ENCODE measurements around the gene TMEM271.

Gene TMEM271

GRCh38 chr4:616911-617643 lies 41.0 kb upstream of the TMEM271 start:
- DNase-seq (ENCODE audit: low read depth) = no peak
- TF ChIP-seq CTCF (IDR thresholded peaks at IDR 0.05; ENCODE audit: insufficient read depth, low read depth, low read length, missing control alignments) = no peak
- H3K4me3 ChIP-seq (ENCODE audit: low read depth, low read length) = no peak overlapping the region

GRCh38 chr4:616091-616490 lies 40.0 kb upstream of the TMEM271 start:
- TF ChIP-seq CTCF (IDR thresholded peaks at IDR 0.05; ENCODE audit: insufficient read depth, low read depth, low read length, missing control alignments) = no peak
- DNase-seq (ENCODE audit: low read depth) = no peak
- no peak overlapping the region for H3K4me3 ChIP-seq (ENCODE audit: low read depth, low read length)

GRCh38 chr4:613126-613525 lies 37.0 kb upstream of the TMEM271 start:
- no peak for TF ChIP-seq CTCF (IDR thresholded peaks at IDR 0.05; ENCODE audit: insufficient read depth, low read depth, low read length, missing control alignments)
- no peak for DNase-seq (ENCODE audit: low read depth)

GRCh38 chr4:612749-613125 lies 36.6 kb upstream of the TMEM271 start:
- DNase-seq (ENCODE audit: low read depth) = no peak
- no peak overlapping the region for H3K4me3 ChIP-seq (ENCODE audit: low read depth, low read length)
- no peak for TF ChIP-seq CTCF (IDR thresholded peaks at IDR 0.05; ENCODE audit: insufficient read depth, low read depth, low read length, missing control alignments)

More at GRCh38 chr4:613126-613525, 37.0 kb upstream of the TMEM271 start:
- H3K4me3 ChIP-seq (ENCODE audit: low read depth, low read length) = no peak overlapping the region

- H3K4me3 ChIP-seq (ENCODE audit: low read depth, low read length) = no peak overlapping the region
- no peak for TF ChIP-seq CTCF (IDR thresholded peaks at IDR 0.05; ENCODE audit: insufficient read depth, low read depth, low read length, missing control alignments)
- no peak for DNase-seq (ENCODE audit: low read depth)
Measured at GRCh38 chr4:612052-612748, 36.1 kb upstream of the TMEM271 start.

GRCh38 chr4:610411-611261 lies 34.5 kb upstream of the TMEM271 start:
- no peak for DNase-seq (ENCODE audit: low read depth)
- no peak for TF ChIP-seq CTCF (IDR thresholded peaks at IDR 0.05; ENCODE audit: insufficient read depth, low read depth, low read length, missing control alignments)
- H3K4me3 ChIP-seq (ENCODE audit: low read depth, low read length) = no peak overlapping the region
